ENCODE data around the gene TMBIM1. TPM values are rescaled to one million over a fixed set of nuclear protein-coding genes. Genes with fewer than 3 reads are reported as not detected.

Gene TMBIM1
- total RNA-seq, 2 experiments from 2014 or later, result 82.9 to 86.4 TPM

DNA sequence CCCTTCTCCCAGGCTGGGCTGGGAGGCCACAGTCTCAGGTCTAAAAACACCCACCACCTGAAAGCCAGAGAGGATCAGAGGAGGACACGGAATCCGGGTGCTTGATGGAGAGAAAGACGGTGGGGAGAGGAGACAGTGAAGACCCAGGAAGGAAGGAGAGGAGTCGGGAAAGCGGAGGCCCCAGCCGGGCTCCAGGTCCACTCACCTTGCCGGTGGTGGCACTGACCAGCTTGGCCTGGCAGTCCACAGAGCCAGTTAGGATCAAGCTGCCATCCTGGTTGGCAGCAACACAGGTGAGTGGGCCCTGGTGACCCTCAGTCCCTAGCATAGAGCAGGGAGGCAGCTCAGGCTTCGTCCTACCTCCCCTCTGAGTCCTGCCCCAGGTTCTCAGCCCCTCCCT, 26.7 kb downstream of the TMBIM1 start:
- CTCF ChIA-PET, result interaction anchor here (0.7 to 1.2 kb wide), 2 partner anchors 10 to 36 kb away, joined by 3 read pairs; no protein-coding TSS in a partner anchor
- POLR2A ChIA-PET, result no interaction called here

- ChIA-PET CTCF (interaction anchor here (1.2 kb wide), 1 partner anchor 10 kb away, joined by 3 read pairs; no protein-coding TSS in a partner anchor), POLR2A (no interaction called here)
These were observed 27.3 kb downstream of the TMBIM1 start for GRCh38 chr2:218264773-218265561.

DNA sequence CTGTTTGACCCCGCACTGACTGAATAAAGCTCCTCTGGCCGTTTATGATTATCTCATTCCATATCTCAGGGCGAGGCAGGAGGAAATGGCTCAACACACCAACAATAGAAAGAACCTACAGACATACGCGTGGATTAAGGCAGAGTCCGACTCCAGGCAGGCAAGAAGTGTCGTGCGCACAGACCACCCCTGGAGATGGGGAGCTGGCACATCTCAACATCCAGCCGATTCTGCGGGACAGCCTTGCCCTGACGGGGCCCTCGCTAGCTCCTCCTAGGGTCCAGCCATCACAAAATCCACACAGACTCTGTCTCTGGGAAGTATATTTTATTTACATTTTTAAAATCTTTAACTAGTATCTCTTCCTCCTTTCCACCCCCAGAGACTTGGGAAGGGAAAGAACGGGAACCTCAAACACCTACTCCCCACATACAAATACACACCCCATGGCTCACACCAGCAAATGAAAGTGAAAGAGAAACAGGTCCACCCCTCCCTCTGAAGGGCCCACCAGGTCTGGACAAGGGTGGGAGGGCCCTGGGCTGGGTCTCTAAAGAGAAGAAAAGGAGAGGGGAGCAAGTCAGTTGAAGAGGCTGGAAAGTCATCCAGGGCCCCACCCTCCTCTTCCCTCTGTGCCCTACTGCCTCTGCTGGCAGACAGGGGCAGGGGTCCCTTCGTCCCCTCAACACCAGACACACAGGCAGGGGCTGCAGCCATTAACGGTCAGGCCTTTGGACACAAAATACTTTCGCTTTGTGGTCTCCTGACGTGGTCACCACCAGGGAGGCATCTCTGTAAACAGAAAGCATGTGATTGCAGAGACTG, 28.3 kb downstream of the TMBIM1 start:
- CTCF ChIA-PET, result interaction anchor here (0.9 kb wide), 1 partner anchor 81 kb away, joined by 3 read pairs; no protein-coding TSS in a partner anchor
- POLR2A ChIA-PET, result no interaction called here

- CTCF ChIA-PET, result interaction anchor here (0.9 kb wide), 1 partner anchor 80 kb away, joined by 3 read pairs; no protein-coding TSS in a partner anchor
- POLR2A ChIA-PET, result interaction anchor here (0.6 kb wide), 1 partner anchor 511 kb away, joined by 4 read pairs; no protein-coding TSS in a partner anchor
These were observed 29.4 kb downstream of the TMBIM1 start for GRCh38 chr2:218262631-218263586.

DNA sequence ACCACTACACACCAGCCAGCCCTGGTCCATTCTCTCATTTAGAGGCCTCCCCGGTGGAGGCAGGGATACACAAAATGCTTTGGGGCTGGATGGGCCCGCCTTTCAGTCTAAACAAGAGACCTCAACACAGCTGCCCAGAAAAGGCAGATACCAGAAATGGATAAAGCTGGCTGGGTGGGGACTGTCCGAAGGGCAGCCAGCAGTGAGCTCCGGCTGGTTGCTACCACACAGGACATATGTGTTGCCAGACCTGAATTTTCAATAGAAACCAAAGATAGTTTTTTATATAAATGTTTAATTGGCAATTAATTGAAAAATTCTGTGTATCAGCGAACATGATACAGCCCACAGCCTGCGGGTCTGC, 30.1 kb downstream of the TMBIM1 start:
- POLR2A ChIA-PET, result interaction anchor here (0.6 kb wide), 1 partner anchor 512 kb away, joined by 4 read pairs; no protein-coding TSS in a partner anchor

GRCh38 chr2:218261423-218262236, 30.7 kb downstream of the TMBIM1 start:
- ChIA-PET CTCF (interaction anchor here (1.7 kb wide), 1 partner anchor 9 kb away, joined by 4 read pairs; no protein-coding TSS in a partner anchor), POLR2A (no interaction called here)

More for the DNA sequence above, 30.1 kb downstream of the TMBIM1 start:
- CTCF ChIA-PET, result interaction anchor here (1.7 kb wide), 1 partner anchor 10 kb away, joined by 4 read pairs; no protein-coding TSS in a partner anchor

- ChIA-PET POLR2A (no interaction called here), CTCF (interaction anchor here (1.7 kb wide), 1 partner anchor 9 kb away, joined by 4 read pairs; no protein-coding TSS in a partner anchor)
These were observed 31.4 kb downstream of the TMBIM1 start, which contains the start of gene GPBAR1 for GRCh38 chr2:218260742-218261422. Gene GPBAR1 (plus strand): TSS chr2:218261015. CDS start chr2:218262725, 1,710 bp downstream.

DNA sequence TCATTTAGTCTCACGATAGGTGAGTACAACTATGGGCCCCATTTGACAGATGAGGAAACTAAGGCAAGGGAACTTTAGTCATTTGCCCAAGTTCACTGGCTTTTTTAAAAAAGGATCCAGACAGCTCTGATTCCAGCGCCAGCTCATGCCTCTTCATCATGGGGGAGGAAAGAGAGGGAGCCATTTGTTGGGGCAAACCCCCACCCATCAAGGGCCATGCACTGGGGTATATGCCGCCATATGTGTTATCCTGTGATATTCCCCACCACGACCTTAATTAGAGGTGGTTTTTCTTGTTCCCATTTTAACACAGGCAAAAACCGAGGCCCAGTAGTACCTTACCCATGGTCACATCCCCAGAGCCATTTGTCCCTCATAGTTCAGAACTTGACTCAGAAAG, 32.1 kb downstream of the TMBIM1 start:
- POLR2A ChIA-PET, result no interaction called here
- CTCF ChIA-PET, result interaction anchor here (1.7 to 3.7 kb wide), 2 partner anchors 8 to 76 kb away, joined by 4 to 20 read pairs; no protein-coding TSS in a partner anchor

DNA sequence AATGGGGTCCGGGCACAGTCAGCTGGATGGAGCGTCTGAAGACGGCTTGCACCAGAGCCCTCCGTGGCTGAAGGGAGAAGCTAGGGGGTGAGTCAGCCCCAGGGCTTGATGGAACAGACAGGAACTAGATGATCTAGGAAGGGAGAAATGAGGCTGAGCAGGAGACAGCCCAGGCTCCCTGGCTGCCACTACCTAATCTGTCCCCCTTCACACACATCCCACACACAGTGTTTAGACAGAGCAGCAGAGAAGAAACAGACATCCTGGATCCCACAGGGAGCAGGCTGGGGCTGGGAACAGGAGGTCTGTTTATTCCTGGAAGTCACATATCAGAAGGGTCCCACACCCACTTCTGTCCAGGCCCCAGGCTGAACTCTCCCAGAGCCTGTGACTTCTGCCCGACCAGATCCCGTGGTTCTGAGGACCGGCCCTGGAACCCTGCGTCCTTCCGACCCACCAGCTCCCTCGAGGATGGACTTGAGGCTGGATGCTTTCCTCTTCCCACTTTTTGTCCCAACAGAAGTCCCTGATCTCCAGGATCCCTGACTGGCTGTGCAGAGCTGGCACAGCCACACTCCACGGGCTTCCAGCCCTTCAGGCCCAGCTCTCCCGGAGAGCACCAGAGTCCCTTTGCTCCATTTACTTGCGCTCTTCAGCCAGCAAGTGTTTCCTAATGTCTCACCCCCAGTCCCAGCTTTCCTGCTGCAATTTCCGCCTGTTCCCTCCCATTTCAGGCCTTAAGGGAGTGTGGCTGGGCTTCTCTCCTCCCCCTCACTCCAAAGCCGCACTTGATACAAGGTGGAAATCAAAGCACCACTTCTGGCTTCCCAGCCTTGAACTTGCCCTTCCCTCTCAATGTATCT, 33.0 kb downstream of the TMBIM1 start:
- POLR2A ChIA-PET, result no interaction called here
- CTCF ChIA-PET, result interaction anchor here (0.9 to 3.7 kb wide), 3 partner anchors 11 to 75 kb away, joined by 3 to 20 read pairs (median 6); partner anchors contain the start of genes AAMP and PNKD

GRCh38 chr2:218257390-218257981, 34.8 kb downstream of the TMBIM1 start:
- POLR2A ChIA-PET, result interaction anchor here (0.6 kb wide), 2 partner anchors 12 to 16 kb away, joined by 3 to 7 read pairs; no protein-coding TSS in a partner anchor
- CTCF ChIA-PET, result interaction anchor here (0.7 to 3.7 kb wide), 9 partner anchors 9 to 91 kb away, joined by 3 to 20 read pairs (median 5); partner anchors contain the start of genes AAMP, CXCR1 and PNKD

GRCh38 chr2:218256612-218257350, 35.5 kb downstream of the TMBIM1 start:
- CTCF ChIA-PET, result interaction anchor here (0.7 to 3.7 kb wide), 9 partner anchors 10 to 90 kb away, joined by 3 to 20 read pairs (median 5); partner anchors contain the start of genes AAMP, CXCR1 and PNKD
- POLR2A ChIA-PET, result interaction anchor here (0.6 kb wide), 3 partner anchors 12 to 696 kb away, joined by 3 to 7 read pairs (median 5); no protein-coding TSS in a partner anchor

GRCh38 chr2:218255446-218255845, 36.9 kb downstream of the TMBIM1 start:
- POLR2A ChIA-PET, result interaction anchor here (0.6 to 1.0 kb wide), 2 partner anchors 15 to 35 kb away, joined by 3 to 5 read pairs; partner anchors contain the start of genes AAMP and PNKD
- CTCF ChIA-PET, result interaction anchor here (0.8 to 1.8 kb wide), 3 partner anchors 10 to 25 kb away, joined by 3 to 6 read pairs (median 4); no protein-coding TSS in a partner anchor

DNA sequence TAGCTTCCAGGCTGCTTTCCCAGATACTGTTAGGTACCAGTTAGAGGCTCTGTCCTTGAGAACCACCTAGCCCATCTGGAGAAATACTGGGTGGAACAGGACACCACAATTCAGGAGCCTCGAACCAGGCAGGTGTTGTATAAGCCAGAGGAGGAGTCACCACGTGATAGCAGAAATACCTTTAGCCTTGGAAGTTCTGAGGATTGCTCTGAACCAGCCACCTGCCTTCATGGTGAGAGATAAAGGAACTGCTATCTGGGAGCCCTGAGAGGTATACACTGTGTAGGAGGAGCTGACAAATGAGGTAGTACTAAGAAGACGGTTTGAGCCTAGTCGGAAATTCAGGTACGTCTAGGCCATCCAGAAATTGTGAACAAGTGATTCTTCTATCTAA, 39.1 kb downstream of the TMBIM1 start:
- ChIA-PET CTCF (interaction anchor here (1.5 kb wide), 1 partner anchor 18 kb away, joined by 5 read pairs; the partner anchor contains the start of gene PNKD), POLR2A (interaction anchor here (1.1 kb wide), 1 partner anchor 10 kb away, joined by 3 read pairs; no protein-coding TSS in a partner anchor)

DNA sequence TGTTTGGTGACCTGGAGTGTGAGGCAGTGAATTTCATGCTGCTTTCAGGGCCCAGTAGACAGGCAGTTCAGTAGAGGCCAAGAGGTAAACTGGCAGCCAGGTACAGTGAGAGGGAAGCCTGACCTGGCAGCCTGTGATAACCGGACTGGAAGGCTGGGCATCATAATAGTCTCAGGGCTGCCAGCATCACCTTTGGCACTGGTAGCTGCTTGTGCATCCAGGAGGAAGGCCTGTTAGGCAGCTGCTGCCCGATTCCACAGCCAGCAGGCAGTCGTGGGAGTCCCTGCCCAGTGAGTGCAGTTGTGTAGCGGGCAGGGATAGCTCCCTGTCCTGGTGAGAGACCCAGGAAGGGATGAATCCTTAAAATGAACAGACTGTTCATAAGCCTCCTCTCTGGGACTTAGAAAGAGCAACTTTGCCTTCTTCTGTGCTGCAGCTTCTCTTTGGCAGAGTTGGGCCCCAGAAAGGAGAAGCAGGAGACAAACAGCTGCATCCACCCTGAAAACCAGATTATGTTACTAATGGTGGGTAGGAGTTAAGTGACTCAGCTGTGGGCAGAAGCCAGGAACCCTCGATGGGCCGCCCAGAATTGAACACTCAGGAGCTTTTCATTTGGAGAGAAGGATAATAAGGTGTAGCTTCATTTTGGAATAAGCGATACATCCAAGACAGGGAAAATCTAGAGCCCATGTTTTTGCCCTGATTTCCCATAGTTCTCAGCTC, 39.6 kb downstream of the TMBIM1 start:
- POLR2A ChIA-PET, result no interaction called here
- CTCF ChIA-PET, result interaction anchor here (1.3 to 1.5 kb wide), 2 partner anchors 9 to 18 kb away, joined by 4 to 5 read pairs; partner anchors contain the start of genes GPBAR1 and PNKD

All from activated CD8-positive, alpha-beta memory T cell treated with anti-CD3 and anti-CD28 coated beads for 36 hours (primary cell).